Stimulated activated CD4-positive, alpha-beta T cell treated with anti-CD3 and anti-CD28 coated beads, Interleukin-4, amount 100 ng/mL, for 4 hours (primary cell): Measurements from ENCODE around the gene ACTR1B.
A peak's percentile ranks its signal among the peaks of the same experiment; 100 is the strongest.
"Not testable (repeated sequence)": the region's sequence is repeated elsewhere in the genome, so short reads cannot be mapped to it uniquely, and the experiment has no call there.

Experiments
- DNase-seq, 2 experiments: peaks; one replicate each; pipeline ENCODE4 v3.0.0-alpha.2; 2020

The ACTR1B gene

DNA sequence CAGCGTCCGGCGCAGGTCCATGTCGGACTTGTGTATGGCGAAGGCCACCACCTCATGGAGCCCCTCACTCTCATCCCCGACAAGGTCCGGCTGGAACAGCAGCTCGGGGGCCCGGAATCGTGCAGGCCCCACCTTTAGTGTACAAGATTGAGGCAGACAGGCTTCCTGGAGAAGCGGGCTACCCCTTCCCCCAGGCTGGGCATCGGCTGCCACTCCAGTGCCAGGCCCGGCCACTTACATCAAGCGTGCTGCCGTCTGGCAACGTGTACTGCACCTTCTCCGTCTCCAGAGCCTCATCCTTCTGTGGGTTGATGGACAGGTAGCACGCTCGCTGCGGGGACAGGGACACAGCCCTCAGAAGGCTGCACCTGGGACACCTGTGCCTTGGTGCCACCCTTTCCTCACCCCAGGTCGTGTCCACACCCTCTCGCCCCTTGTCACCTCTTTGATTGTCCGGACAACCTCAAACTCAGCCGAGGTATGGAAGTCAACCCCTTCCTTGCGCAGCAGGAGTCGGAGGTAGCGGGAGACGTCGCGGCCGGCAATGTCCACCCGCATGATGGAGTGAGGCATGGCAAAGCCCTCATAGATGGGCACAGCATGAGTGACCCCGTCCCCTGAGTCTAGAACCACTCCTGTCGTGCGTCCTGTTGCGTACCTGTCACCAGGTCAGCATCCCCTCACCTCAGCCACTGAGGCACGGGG, 5.7 kb downstream of the ACTR1B start:
- no peak for DNase-seq

DNA sequence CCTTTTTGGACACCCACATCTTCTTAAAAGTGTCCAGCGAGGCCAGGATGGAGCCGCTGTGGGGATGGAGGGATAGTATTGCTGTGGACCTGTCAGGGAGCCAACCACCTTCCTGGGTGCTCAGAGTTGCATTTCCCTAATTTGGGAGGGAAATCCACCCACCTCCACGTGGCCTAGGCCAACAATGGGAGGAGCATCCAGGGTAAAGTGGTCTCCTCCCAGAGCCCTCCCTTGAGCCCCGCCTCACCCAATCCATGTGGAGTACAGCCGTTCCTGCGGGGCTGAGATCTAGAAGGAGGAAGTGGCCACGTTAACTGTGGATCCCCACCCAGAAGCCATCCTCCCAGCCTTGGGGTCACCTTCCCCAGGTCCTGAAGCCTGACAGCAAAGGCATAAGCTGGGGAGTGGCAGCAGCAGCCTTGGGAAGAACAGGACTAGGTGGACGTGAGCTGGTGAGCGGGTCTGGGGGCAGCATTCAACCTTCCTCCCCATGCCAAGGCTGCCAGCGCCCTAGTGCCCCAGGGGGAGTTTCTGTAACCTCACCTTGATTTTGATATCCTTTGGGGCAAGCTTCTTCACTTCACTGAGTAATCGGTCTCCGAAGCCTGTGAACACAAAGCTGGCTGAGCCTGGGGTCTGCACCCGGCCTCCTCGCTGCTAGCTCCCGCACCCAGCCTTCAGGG, 6.8 kb downstream of the ACTR1B start:
- no peak for DNase-seq

DNA sequence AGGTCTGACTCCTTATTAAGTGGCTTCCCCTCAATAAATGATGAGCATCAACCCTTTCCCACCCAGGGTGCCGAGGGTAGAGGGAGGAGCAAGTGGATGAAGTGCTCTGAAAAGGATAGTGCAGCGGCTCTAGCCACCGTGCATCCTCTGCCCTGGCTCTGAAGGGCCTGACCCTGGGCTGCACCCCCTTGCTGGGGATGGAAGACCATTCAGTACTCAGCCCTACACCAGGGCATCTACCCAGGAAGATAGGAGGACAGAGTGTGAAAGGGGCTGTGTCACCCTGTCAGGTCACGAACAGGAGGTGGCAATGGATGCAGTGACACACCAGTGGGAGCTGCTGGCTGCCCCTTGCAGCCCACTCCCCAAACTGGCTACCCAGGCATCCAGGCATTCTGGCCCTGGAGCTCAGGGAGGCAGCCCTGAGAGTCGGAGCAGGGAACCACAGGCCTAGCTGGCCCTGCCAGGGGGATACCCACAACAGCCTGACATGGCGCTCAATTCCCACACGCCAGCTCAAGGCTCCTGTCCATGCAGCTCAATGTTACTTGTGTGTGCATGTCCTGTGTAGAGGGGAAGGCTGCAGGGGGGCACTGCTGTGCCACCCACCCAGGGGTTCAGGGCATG, 7.6 kb downstream of the ACTR1B start:
- DNase-seq = no peak

DNA sequence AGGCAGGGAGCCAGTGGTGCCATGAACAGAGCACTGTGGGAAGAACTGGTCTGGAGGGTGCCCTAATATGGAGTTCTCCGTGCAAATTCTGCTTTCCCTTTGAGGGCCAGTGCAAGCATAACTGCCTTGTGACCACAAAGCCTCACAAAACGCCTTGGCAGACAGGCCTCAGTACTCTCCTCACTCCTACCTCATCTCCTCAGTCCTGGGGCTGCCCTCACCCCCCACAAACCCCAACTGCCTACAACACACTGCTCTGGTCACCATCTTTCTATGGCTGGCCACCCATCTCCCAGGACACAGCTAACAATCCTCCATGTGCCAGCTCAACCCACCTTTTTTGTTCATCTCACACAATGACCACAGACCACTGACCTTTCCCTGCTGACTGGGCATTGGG, 9.1 kb downstream of the ACTR1B start:
- no peak for DNase-seq

GRCh38 chr2:97654309-97654708, 9.5 kb downstream of the ACTR1B start:
- DNase-seq = no peak

DNA sequence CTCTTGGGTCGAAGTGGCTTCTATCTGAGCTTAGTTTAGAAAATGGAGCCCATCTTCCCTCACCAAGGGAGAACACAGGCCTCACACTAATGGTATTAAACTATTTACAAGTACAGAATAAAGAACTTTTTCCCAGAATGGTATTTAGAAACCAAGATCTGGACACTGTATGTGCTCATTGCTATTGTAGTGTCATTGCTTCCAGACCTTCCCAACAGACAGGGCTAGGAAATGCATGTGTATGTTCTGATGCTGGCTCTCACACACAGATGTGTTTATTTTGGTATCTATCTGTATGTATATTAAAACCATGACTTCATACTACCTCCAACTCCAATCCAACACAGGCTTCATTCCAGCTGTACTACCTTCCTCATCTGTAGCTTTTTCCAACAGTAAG, 10.0 kb downstream of the ACTR1B start:
- no peak for DNase-seq

GRCh38 chr2:97653473-97653872, 10.4 kb downstream of the ACTR1B start:
- DNase-seq = no peak

DNA sequence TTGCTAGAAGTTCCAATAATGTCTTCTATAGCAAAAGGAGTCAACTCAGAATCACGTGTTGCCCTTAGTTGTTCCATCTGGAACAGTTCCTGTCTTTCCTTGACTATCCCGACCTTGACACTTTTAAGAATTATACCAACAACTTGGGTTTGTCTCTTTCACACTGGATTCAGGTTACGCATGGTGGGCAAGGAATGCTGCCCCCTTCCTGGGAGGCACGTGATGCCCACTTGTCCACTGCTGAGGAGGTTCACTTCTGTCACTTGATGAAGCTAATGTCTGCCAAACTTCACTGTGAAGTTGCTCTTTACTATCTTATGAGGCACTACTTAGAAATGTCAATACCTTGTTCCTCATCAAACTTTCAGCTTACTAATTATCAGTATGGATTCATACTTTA, 12.7 kb downstream of the ACTR1B start:
- DNase-seq = no peak

- no peak for DNase-seq
Observed at GRCh38 chr2:97646977-97647376, 16.9 kb downstream of the ACTR1B start.

GRCh38 chr2:97645695-97646629, 17.9 kb downstream of the ACTR1B start, which contains the start of gene COX5B:
Gene COX5B (plus strand): TSS chr2:97646062. CDS start chr2:97646087, 25 bp downstream.
- DNase-seq = peak; percentile 98 to 99

DNA sequence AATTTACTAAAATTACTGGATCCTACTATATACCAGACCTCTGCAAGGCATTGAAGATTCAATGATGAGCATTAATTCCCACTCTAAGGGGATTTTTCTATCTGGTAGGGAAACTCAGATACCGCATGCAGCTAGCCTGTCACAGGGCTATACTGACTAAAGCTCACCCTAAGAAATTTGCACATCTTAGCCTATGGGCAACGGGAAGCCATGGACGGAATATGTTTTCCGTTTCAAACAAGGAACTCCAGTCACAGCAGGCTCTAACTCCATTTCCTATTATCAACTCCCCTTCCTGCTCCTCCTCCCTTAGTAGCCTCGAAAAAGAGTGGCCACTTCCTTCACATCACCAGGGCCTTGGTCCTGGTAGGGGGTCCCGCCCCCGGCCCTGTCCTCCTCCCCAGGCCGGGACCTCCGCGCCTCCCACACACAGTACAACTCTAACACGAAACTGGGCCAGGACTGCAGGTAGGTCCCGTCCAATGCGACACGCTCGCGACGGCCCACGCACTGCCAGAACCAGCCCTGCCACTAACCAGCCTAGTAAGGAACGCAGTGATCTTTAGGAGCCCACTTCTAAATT, 18.6 kb downstream of the ACTR1B start:
- peak in 1 of 2 experiments; percentile 39 for DNase-seq

DNA sequence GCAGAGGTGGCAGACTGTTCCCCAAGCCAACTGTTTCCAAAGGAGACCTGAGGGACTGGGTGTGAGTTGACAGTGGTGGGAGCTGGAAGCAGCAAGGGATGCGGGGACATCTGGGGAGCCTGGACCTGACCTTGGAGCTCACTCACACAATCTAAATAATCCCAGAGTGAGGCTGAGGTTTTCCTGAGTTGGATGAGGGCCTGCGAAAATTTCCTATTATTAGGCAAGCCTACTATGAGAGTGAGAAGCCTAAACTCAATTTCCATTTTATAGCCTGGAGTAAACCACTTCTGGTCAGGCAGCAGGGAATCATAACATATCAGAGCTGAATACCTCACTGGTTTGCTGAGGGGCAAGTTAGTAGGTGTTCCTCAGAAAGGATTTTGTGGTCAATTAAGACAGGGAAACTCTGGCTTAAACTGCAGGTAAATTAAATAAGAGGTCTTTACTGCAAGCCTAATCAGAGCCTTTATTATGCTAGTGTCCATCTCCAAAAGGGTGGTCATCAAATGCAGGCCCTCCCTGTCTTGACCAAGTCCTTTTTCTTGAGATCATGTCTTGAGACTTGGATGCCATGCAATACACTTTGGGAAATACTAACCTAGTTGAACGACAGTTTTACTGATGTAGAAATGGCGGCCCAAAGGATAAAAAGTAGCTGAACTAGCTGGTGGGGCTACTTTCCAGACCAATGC, 19.7 kb downstream of the ACTR1B start:
- no peak for DNase-seq

DNA sequence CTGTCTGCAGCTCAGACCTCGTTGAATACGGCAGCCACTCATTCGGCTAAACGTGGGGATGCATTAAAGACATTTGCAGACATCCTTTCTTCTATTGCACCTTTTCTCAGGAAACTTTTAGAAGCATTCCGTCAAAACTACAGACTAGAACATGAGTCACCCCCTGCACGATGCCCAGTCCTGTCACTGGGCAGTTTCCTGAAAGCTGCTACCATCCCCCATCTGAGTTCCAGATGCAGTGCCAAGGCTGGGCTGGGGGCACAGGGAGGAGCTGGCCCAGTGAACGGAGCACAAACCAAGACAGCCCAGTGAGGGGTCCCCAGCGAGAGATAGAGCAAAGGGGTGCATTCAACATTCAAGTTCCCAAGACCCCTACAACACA, 37.8 kb downstream of the ACTR1B start:
- not testable (repeated sequence) for DNase-seq

DNA sequence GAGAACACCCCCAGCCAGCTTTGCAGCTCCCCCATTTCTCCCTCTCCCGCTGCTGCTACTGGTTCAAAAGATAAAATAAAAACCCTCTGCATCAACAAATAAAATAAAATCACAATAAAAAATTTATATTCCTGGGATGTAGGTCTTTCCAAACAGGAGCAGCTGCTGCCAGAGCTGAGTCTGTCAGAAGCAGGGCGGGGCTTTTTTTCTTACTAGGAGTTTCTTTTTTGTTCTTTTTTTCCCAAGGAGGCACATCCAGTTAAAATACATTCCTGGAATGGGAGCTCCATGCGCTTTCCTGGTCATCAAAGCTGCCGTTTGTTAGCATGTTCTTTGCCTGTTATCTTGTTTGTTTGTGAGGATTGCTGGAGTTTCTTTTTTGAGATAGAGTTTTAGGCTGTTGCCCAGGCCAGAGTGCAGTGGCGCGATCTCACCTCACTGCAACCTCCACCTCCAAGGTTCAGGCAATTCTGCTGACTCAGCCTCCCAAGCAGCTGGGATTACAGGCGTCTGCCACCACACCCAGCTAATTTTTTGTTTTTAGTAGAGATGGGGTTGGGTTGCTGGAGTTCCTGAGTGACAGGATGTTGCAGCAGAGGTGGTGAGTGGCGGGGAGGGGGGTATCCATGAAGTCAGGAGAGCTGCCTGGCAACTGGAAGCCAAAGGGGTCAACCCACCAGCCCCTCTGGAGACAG, 38.3 kb downstream of the ACTR1B start:
- DNase-seq = not testable (repeated sequence)

GRCh38 chr2:97622976-97623375, 40.9 kb downstream of the ACTR1B start:
- DNase-seq = not testable (repeated sequence)

GRCh38 chr2:97620492-97620891, 43.4 kb downstream of the ACTR1B start:
- DNase-seq = not testable (repeated sequence)

- not testable (repeated sequence) for DNase-seq
Observed at GRCh38 chr2:97618939-97619827, 44.7 kb downstream of the ACTR1B start.

GRCh38 chr2:97617911-97618310, 45.9 kb downstream of the ACTR1B start:
- no peak for DNase-seq

DNA sequence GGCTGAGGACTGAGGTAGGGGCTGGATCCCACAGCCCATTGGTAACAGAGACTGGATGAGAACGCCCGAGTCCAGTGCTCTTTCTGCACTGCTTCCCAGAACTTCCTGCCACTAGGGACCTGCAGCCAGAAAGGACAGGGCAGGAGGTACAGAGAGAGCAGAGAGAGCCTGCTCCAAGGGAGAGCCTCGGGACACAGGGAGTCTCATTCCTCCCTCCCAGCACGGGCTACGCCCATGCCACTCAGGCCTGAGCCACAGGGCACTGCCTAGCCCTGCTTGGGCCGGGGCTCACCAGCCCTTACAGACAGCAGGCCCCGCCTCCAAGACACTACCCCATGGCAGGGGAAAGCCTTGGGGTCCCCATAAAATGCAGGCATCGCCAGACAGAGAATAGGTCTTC, 48.1 kb downstream of the ACTR1B start:
- not testable (repeated sequence) for DNase-seq

DNA sequence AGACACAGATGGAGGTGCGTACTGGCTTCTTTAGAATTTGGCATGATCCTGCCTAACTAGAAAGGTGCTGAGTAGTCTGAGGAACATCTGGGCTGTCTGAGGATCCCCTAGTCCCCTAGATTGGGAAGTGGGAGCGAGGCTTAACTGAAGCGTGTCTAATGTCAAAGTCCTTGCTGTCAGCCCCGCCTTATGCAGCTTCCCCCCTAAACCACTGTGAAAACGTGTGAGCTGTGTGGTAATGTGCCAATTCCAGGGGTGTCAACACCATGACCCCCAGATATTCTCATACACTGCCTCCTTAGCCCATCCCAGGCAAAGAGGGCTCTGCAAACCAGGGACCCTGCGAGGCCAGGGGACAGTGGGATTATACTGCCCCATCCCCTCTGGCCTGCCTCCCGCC, 51.9 kb downstream of the ACTR1B start:
- not testable (repeated sequence) for DNase-seq
